ENCODE data around the gene PPP1R13L. TPM values are rescaled to one million over a fixed set of nuclear protein-coding genes. Genes with fewer than 3 reads are reported as not detected.
"Not testable (repeated sequence)": the region's sequence is repeated elsewhere in the genome, so short reads cannot be mapped to it uniquely, and the experiment has no call there.

Gene PPP1R13L
- total and polyA plus RNA-seq, 2 donors (not counting 1 experiment from before 2014, with no cell fraction given), result 7.4 to 9.2 TPM

DNA sequence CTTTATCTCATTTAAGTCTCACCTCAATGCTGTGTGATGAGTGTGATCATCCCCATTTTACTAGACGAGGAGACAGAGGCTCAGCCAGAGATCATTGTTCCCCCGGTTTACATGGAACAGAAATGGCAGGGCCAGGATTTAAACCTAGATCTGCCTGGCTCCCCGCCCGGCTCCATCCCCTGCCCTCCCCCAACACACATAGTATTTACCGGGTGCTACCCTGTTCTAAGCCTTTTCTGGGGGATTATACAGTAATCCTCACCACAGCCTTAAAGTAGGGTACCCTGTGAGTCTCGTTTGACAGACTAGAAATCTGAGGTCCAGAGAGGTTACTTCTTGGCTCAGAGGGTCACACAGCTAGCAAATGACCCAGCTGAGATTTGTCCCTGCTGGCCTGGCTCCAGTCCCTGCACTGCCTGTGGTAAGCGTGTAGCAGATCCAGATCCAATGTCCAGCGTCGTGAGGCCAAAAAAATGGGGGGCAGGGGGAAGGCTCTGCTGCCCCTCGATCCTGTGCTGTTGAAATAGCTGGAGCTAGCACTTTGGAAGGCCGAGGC lies 68.1 kb downstream of the PPP1R13L start:
- WGBS (ENCODE audit: insufficient coverage), result 69% methylated on average over 8 of the region's 11 CpGs
- Mint-ChIP-seq H3K27ac (no peak overlapping the region), H3K4me1 (peaks cover 6% of the 10 kb centered on the region), H3K9me3 (ENCODE audit: insufficient read depth) (no peaks in the 10 kb centered on the region), H3K27me3 (peaks cover 28% of the 10 kb centered on the region), H3K4me3 (no peak overlapping the region)
- TF ChIP-seq EZH2 (IDR thresholded peaks at IDR 0.05; ENCODE audit: borderline replicate concordance, insufficient read depth, low read depth, low read length, poor library complexity, severe bottlenecking), result no peak
- TF ChIP-seq, protein P1, sequence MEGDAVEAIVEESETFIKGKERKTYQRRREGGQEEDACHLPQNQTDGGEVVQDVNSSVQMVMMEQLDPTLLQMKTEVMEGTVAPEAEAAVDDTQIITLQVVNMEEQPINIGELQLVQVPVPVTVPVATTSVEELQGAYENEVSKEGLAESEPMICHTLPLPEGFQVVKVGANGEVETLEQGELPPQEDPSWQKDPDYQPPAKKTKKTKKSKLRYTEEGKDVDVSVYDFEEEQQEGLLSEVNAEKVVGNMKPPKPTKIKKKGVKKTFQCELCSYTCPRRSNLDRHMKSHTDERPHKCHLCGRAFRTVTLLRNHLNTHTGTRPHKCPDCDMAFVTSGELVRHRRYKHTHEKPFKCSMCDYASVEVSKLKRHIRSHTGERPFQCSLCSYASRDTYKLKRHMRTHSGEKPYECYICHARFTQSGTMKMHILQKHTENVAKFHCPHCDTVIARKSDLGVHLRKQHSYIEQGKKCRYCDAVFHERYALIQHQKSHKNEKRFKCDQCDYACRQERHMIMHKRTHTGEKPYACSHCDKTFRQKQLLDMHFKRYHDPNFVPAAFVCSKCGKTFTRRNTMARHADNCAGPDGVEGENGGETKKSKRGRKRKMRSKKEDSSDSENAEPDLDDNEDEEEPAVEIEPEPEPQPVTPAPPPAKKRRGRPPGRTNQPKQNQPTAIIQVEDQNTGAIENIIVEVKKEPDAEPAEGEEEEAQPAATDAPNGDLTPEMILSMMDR (IDR thresholded peaks at IDR 0.05), result no peak
- Histone ChIP-seq H3K9me3 (ENCODE audit: control extremely low read depth in 1 of 3, control insufficient read depth in 2 of 3, insufficient read depth in 1 of 3, low read length in 2 of 3) (peaks cover 0 to 10% (median 0%) of the 10 kb centered on the region in 3 donors), H3K9ac (ENCODE audit: low read length) (no peak overlapping the region), H3K79me2 (ENCODE audit: control insufficient read depth, insufficient read depth, low read length) (no peaks in the 10 kb centered on the region), H4K20me1 (ENCODE audit: control insufficient read depth, insufficient read depth, low read length, poor library complexity, severe bottlenecking) (no peaks in the 10 kb centered on the region), H3K4me3 (ENCODE audit: control extremely low read depth in 1 of 5, extremely low read depth in 1 of 5, insufficient read depth in 1 of 5, low read depth in 2 of 5, low read length in 4 of 5) (no peak overlapping the region), H3K27ac (ENCODE audit: low read length in 2 of 2) (no peak overlapping the region), H3K4me2 (replicated peaks; ENCODE audit: low read depth, low read length, poor library complexity, severe bottlenecking) (no peak overlapping the region), H3K4me1 (ENCODE audit: control insufficient read depth in 2 of 2, insufficient read depth in 2 of 2, low read length in 2 of 2) (peaks cover 11 to 16% of the 10 kb centered on the region in 2 donors), H3K27me3 (replicated peaks in 1 of 4; ENCODE audit: control extremely low read depth in 1 of 4, control insufficient read depth in 3 of 4, insufficient read depth in 4 of 4, low read length in 3 of 4) (peaks cover 0 to 28% (median 6%) of the 10 kb centered on the region in 4 experiments), H2AFZ (ENCODE audit: insufficient read depth, low read depth, low read length, poor library complexity, severe bottlenecking) (no peak overlapping the region), H3K36me3 (replicated peaks in 1 of 2; ENCODE audit: control extremely low read depth in 1 of 2, control insufficient read depth in 1 of 2, extremely low read depth in 1 of 2, insufficient read depth in 2 of 2, low read length in 1 of 2) (no peaks in the 10 kb centered on the region)
- no peak for ATAC-seq (ENCODE audit: low read depth)
- intact Hi-C loops (cut with micrococcal nuclease), result loop anchor here (10.0 kb wide), 1 partner anchor 552 kb away; no protein-coding TSS in a partner anchor
- ChIA-PET POLR2A (no interaction called here), CTCF (interaction anchor here (1.0 kb wide), 1 partner anchor 9 kb away, joined by 4 read pairs; no protein-coding TSS in a partner anchor)
- DNase-seq, result no peak

DNA sequence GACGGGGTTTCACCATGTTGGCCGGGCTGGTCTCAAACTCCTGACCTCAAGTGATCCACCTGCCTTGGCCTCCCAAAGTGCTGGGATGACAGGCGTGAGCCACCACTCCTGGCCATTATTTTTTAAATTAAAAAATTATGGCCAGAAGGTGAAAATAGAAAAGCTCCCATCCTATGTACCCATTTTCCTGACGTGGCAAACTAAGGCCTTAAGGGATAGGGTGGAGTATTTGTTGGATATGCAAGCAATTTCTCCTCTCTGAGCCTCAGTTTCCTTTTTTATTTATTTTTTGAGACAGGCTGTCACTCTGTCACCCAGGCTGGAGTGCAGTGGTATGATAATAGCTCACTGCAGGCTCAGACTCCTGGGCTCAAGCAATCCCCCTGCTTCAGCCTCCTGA lies 70.0 kb downstream of the PPP1R13L start:
- H3K27ac ChIP-seq (ENCODE audit: low read length in 2 of 2); CTCF ChIA-PET; H3K4me3 Mint-ChIP-seq; H3K4me3 ChIP-seq (ENCODE audit: control extremely low read depth in 1 of 5, extremely low read depth in 1 of 5, insufficient read depth in 1 of 5, low read depth in 2 of 5, low read length in 4 of 5); H4K20me1 ChIP-seq (ENCODE audit: control insufficient read depth, insufficient read depth, low read length, poor library complexity, severe bottlenecking); ATAC-seq (ENCODE audit: low read depth); H3K9me3 ChIP-seq (ENCODE audit: control extremely low read depth in 1 of 3, control insufficient read depth in 2 of 3, insufficient read depth in 1 of 3, low read length in 2 of 3); H2AFZ ChIP-seq (ENCODE audit: insufficient read depth, low read depth, low read length, poor library complexity, severe bottlenecking); H3K4me2 ChIP-seq (replicated peaks; ENCODE audit: low read depth, low read length, poor library complexity, severe bottlenecking); H3K9ac ChIP-seq (ENCODE audit: low read length); H3K79me2 ChIP-seq (ENCODE audit: control insufficient read depth, insufficient read depth, low read length); DNase-seq; H3K4me1 ChIP-seq (ENCODE audit: control insufficient read depth in 2 of 2, insufficient read depth in 2 of 2, low read length in 2 of 2); H3K36me3 ChIP-seq (replicated peaks in 1 of 2; ENCODE audit: control extremely low read depth in 1 of 2, control insufficient read depth in 1 of 2, extremely low read depth in 1 of 2, insufficient read depth in 2 of 2, low read length in 1 of 2); H3K4me1 Mint-ChIP-seq; H3K9me3 Mint-ChIP-seq (ENCODE audit: insufficient read depth); H3K27ac Mint-ChIP-seq: not testable (repeated sequence)
- intact Hi-C loops (cut with micrococcal nuclease), result loop anchor here (10.0 kb wide), 1 partner anchor 550 kb away; no protein-coding TSS in a partner anchor
- peaks cover 0 to 12% (median 0%) of the 10 kb centered on the region in 4 experiments for H3K27me3 ChIP-seq (replicated peaks in 1 of 4; ENCODE audit: control extremely low read depth in 1 of 4, control insufficient read depth in 3 of 4, insufficient read depth in 4 of 4, low read length in 3 of 4)
- no CpG with 5 or more reads among the region's 4 CpGs for WGBS (ENCODE audit: insufficient coverage)
- H3K27me3 Mint-ChIP-seq, result peaks cover 22% of the 10 kb centered on the region
- POLR2A ChIA-PET, result interaction anchor here (0.6 kb wide), 1 partner anchor 8 kb away, joined by 3 read pairs; no protein-coding TSS in a partner anchor

Data from B cell (primary cell).